Neuron (in vitro differentiated cells): ENCODE measurements around the gene MIGA2.

Experiments used
- H2AFZ ChIP-seq: one replicate; pipeline ENCODE4 v1.6.1; 2013; ENCODE audit warnings: low read depth, mild to moderate bottlenecking, inconsistent platforms, low read length, moderate library complexity
- H3K27me3 ChIP-seq: one replicate; pipeline ENCODE4 v1.6.1; 2013; ENCODE audit warnings: low read length; ENCODE audit not compliant: insufficient read depth
- H3K36me3 ChIP-seq: one replicate; pipeline ENCODE4 v1.6.1; 2013; ENCODE audit warnings: low read length; ENCODE audit not compliant: insufficient read depth
- H3K4me1 ChIP-seq: one replicate; pipeline ENCODE4 v1.6.1; 2013; ENCODE audit warnings: low read length; ENCODE audit not compliant: insufficient read depth
- H3K4me3 ChIP-seq: 2 replicates; pipeline ENCODE4 v1.5.1; 2013; ENCODE audit warnings: mild to moderate bottlenecking, low read length, moderate library complexity
- H3K9me3 ChIP-seq: one replicate; pipeline ENCODE4 v1.6.1; 2013; ENCODE audit warnings: low read length

Gene MIGA2

DNA sequence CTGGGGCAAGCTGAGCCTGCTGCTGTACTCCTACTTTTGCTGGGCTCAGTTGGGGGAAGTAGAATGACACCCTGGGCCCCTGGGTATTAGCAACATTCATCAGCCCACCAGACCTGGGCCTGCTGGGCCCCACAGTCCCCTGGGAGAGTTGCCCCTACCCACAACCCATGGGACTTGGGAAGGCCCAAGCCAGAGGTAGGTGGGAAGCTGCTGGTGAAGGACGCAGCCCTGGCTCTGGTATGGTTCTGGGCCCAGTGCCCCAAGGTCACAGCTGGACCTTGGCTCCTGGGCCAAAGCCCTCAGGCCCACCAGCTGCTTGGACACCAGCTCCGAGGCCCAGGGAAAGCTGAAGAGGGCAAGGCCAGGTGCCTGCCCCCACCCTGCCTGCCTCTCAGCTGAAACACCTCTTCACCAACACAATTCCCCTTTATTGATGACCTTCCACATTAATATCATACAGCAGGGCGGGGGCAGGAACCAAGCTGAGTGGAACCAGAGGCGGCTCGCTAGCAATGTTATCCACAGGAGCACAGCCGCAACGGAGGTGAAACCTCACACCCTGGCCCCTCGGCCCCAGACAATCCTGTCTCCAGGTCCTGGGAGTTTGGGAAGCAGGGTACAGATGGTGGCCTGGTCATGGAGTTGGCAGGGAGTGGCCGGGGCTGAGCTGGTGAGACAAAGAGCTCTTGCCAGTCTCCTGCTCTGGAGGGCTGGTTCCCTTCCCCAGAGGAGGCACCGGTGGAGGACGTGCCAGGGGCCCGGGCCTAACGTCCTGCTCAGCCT is 58.2 kb downstream of the MIGA2 start:
- Histone ChIP-seq H3K9me3 (no peaks in the 10 kb centered on the region), H2AFZ (no peak overlapping the region), H3K27me3 (no peaks in the 10 kb centered on the region), H3K4me3 (no peak overlapping the region), H3K36me3 (peaks cover 14% of the 10 kb centered on the region), H3K4me1 (no peaks in the 10 kb centered on the region)

DNA sequence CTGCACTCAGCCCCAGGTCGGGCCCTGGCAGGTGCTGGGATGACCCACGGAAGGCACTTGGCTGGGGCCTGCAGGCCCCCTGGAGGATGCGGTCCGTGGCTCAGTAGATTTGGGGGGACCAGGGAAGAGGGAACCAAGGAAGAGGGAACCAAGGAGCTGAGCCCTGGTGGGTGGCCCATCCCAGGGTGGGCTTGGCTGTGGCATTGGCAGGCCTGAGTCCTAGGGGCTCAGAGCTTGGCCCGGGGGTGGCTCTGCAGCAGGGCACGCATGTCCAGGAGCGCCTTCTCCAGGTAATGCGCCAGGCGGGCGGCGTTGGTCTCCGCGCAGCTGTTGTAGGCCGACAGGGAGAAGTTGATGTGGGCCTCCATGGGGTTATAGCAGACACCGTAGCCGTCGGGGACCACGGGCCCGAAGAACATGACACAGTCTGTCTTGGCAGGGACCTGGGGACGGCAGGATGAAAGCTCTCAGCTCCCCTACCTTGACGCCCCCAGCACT is 58.8 kb downstream of the MIGA2 start:
- Histone ChIP-seq H2AFZ (no peak overlapping the region), H3K9me3 (no peaks in the 10 kb centered on the region), H3K4me1 (no peaks in the 10 kb centered on the region), H3K27me3 (no peaks in the 10 kb centered on the region), H3K36me3 (peaks cover 9% of the 10 kb centered on the region), H3K4me3 (no peak overlapping the region)

DNA sequence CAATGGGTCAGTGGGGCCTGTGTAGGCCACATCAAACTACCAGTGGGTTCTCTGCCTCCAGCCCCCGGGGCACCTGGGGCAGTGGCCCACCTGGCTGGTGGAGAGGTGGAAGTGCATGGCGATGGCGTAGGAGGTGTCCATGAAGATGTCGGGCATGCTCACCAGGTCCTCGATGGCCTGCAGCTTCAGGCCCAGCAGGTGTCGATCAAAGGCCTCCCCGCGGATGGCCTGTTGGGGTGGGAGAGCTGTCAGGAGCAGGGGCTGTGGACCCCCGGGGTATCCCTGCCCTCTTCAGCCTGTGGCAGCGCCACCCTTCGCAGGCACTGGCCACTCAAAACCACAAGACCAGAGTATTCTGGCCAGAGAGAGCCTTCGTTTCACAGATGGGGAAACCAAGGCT is 59.5 kb downstream of the MIGA2 start:
- H2AFZ ChIP-seq: no peak overlapping the region
- H3K9me3 ChIP-seq: no peaks in the 10 kb centered on the region
- no peaks in the 10 kb centered on the region for H3K27me3 ChIP-seq
- no peak overlapping the region for H3K4me3 ChIP-seq
- no peaks in the 10 kb centered on the region for H3K4me1 ChIP-seq
- H3K36me3 ChIP-seq: peaks cover 3% of the 10 kb centered on the region

DNA sequence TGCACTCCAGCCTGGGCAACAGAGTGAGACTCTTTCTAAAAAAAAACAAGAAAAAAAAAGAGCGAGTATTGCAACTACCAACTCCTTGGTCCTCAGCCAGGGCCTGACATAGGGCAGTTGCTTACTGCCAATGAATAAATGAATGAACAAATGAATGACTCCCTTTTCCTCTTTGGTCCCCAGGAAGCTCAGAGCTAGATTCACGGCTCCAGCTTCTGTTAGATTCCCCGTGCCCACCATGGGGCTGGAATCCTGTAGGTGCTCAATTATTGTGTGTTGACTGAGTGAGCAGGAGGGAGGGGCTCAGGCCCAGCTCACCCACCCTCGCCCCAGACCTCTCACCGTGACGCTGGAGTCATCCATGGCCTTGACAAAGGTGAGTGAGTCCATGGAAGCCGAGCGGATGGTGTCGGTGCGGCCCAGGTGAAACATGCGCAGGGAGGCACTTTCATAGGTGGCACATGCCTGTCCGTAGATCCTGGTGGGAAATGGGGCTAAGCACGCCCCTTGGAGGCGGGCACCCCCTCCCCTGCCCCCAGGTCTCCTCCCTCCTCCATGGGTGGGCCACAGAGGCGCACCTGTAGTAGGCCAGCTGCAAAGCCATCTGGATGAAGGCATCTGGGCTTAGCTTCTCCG is 61.4 kb downstream of the MIGA2 start:
- no peaks in the 10 kb centered on the region for H3K9me3 ChIP-seq
- no peaks in the 10 kb centered on the region for H3K27me3 ChIP-seq
- no peak overlapping the region for H2AFZ ChIP-seq
- peaks cover 3% of the 10 kb centered on the region for H3K36me3 ChIP-seq
- no peaks in the 10 kb centered on the region for H3K4me1 ChIP-seq
- no peak overlapping the region for H3K4me3 ChIP-seq

DNA sequence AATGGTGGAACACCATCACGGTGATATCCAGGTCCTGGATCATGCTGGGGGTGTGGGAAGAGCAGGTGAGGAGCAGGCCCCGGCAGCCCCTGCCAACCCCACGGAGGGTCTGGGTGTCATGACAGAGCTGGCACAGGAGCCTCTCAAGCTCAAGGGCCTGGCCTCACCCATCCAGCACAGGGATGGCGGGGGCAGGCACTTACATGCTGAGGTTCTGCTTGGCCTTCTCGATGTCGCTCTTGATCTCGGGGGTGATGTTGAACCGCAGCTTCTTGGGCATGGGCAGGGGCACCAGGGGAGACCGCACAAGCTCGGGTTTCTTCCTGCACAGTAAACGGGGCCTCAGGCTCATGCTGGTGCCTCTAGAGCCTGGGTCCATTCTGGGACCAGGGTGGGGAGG is 61.9 kb downstream of the MIGA2 start:
- Histone ChIP-seq H3K27me3 (no peaks in the 10 kb centered on the region), H3K4me1 (no peaks in the 10 kb centered on the region), H2AFZ (no peak overlapping the region), H3K4me3 (no peak overlapping the region), H3K36me3 (peaks cover 3% of the 10 kb centered on the region), H3K9me3 (no peaks in the 10 kb centered on the region)

DNA sequence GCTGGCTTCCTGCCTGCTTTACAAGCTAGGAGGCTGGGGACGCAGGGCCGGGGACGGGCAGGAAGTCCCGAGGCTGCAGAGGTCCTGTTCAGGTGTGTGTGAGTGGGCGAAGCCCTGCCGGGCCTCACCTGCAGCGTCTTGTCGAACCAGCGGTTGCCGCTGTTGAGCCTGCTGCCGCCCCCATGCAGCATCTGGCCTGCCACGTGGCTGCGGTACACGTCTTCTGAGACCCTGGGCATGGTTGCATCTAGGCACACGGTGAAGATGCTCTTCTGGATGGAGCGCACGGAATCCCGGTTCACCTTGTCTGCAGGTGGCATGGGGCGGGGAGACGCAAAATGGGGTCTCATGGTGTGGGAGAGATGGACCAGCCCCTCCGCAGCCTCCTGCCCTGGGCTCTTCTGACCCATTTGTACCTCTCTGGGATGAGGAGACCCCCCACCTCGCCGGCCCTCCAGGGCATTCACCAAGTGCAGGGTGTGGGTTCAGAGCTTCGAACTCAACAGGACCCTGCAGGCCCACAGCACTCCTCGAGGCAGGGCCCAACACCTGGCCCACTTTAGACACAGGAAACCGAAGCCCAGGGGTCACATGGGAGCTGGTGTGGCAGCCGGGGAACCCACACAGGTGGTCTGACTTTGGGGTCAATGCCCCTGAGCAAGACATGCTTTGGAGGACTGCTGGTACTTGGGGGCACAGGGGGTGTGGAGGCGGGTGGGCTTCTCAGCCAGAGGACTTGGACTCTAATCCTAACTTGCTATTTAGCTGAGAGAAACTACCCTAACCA is 64.2 kb downstream of the MIGA2 start:
- H2AFZ ChIP-seq: no peak overlapping the region
- no peaks in the 10 kb centered on the region for H3K27me3 ChIP-seq
- no peaks in the 10 kb centered on the region for H3K9me3 ChIP-seq
- peaks cover 3% of the 10 kb centered on the region for H3K36me3 ChIP-seq
- no peak overlapping the region for H3K4me3 ChIP-seq
- no peaks in the 10 kb centered on the region for H3K4me1 ChIP-seq

DNA sequence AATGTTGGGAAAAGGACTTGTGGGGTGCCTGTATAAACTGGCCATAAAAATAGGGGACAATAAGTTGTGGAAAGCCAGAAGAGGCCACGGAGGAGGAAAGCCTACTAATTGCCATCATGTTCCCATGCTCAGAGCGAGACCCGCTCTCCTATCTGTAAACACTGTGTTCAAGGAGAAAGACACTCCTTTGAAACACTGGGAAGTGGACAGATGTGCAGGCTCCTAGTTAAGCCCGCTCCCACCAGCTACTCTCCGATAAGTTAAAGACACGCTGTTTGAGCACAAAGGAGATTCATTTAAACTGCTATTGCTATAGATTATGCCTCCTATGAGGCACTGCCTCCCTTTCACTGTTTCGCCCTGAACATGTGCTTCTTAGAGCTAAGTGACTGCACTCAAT is 64.9 kb downstream of the MIGA2 start:
- no peaks in the 10 kb centered on the region for H3K4me1 ChIP-seq
- no peak overlapping the region for H3K4me3 ChIP-seq
- H3K9me3 ChIP-seq: no peaks in the 10 kb centered on the region
- no peak overlapping the region for H2AFZ ChIP-seq
- peaks cover 3% of the 10 kb centered on the region for H3K36me3 ChIP-seq
- no peaks in the 10 kb centered on the region for H3K27me3 ChIP-seq

DNA sequence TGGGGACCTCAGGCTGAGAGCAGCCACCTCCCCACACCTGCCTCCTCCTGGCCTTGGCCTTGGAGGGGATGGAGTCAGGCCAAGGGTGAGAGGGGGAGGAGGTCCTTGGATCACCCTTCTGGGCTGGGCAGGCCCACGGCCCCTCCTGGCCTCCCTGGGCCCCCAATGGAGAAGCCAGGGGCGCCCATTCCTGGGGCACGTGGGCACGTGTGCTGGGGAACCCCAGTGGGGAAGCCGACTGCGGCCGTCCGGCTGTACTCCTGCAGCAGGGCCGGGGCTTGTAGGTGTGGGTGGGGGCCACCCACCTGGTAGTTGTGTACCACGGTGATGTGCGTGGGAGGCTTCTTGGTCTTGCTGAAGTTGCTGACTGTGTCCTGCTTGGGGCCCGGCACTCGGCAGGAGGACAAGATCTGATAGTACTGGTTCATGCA is 65.7 kb downstream of the MIGA2 start:
- Histone ChIP-seq H3K27me3 (no peaks in the 10 kb centered on the region), H3K4me1 (no peaks in the 10 kb centered on the region), H3K36me3 (peaks cover 1% of the 10 kb centered on the region), H3K4me3 (no peak overlapping the region), H2AFZ (no peak overlapping the region), H3K9me3 (no peaks in the 10 kb centered on the region)

DNA sequence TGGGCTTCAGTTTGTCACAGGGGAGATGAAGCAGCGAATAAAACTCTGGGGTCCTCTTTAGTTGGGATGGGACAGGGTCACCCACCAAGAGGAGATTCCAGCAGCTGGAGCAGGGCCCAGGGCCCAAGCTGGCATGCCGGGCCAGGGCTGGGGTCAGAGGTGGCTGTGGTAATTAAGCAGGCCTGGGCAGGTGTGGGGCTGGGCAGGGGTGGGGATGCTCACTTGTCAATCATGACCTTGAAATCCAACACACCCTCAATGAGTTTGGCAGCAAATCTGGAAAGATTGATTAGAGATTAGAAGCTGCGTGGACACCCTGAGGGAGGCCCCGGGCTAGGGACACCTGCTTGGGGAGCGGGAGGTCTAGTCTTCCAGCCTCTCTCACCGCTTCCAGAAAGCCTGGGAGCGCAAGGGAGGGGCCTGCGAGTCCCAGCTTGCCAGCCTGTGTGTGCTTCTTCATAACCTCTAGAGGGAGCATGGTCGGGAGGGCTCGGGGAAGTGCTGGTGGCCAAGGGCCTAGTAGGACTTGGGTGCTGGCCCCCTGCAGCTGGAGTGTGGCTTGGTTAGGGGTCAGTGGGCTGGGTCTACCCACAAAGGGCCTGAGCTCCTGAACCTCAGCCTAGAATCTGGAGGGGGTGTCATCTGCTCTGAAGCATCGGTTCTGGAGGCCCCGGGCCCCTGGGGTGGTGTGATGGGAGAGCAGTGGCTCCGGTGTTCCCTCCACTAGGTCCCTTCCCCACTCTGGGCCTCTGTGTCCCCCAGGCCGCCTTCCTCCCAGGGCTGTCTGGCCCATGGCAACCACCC is 66.6 kb downstream of the MIGA2 start:
- H3K4me1 ChIP-seq: no peaks in the 10 kb centered on the region
- H3K4me3 ChIP-seq: no peak overlapping the region
- H3K36me3 ChIP-seq: peaks cover 6% of the 10 kb centered on the region
- H2AFZ ChIP-seq: no peak overlapping the region
- no peaks in the 10 kb centered on the region for H3K9me3 ChIP-seq
- H3K27me3 ChIP-seq: no peaks in the 10 kb centered on the region

DNA sequence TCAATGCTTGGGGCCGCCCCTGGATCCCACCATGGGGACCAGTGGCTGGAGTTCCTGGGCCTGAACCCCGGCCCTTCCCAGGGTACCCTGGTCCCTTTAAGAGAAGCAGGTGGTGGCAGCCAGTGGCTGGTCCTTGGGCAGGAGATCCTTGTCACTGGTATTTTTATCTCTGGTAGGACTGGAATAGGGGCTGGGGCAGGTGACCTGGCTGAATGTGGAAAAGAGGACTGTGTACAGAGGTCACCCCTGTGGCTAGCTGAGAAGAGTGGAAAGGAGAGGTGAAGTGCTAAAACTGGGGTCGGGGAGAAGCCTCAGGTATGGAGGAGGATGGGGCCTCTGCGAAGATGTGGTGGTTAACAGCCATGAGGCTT is 67.2 kb downstream of the MIGA2 start:
- H2AFZ ChIP-seq: no peak overlapping the region
- H3K27me3 ChIP-seq: no peaks in the 10 kb centered on the region
- no peaks in the 10 kb centered on the region for H3K4me1 ChIP-seq
- no peak overlapping the region for H3K4me3 ChIP-seq
- peaks cover 6% of the 10 kb centered on the region for H3K36me3 ChIP-seq
- no peaks in the 10 kb centered on the region for H3K9me3 ChIP-seq

DNA sequence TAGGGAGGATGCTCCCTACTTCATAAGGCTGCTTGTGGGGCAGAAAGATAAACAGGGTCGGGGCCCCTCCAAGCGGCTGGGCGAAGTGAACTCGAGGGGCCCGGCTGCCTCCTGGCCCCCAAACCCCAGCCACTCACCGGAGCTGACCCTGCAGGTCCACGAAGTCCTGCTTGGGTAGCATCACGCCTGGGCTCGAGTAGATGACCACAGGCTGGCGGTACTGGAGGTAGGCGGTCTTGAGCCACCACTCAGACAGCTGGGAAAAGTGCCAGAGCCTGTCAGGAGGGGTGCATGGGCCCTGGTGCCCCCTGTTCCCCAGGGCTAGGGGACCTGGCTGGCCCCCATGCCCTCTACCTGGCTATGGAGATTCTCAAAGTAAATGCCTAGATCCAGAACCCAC is 67.6 kb downstream of the MIGA2 start:
- Histone ChIP-seq H3K27me3 (no peaks in the 10 kb centered on the region), H2AFZ (no peak overlapping the region), H3K9me3 (no peaks in the 10 kb centered on the region), H3K4me3 (no peak overlapping the region), H3K36me3 (peaks cover 6% of the 10 kb centered on the region), H3K4me1 (no peaks in the 10 kb centered on the region)

DNA sequence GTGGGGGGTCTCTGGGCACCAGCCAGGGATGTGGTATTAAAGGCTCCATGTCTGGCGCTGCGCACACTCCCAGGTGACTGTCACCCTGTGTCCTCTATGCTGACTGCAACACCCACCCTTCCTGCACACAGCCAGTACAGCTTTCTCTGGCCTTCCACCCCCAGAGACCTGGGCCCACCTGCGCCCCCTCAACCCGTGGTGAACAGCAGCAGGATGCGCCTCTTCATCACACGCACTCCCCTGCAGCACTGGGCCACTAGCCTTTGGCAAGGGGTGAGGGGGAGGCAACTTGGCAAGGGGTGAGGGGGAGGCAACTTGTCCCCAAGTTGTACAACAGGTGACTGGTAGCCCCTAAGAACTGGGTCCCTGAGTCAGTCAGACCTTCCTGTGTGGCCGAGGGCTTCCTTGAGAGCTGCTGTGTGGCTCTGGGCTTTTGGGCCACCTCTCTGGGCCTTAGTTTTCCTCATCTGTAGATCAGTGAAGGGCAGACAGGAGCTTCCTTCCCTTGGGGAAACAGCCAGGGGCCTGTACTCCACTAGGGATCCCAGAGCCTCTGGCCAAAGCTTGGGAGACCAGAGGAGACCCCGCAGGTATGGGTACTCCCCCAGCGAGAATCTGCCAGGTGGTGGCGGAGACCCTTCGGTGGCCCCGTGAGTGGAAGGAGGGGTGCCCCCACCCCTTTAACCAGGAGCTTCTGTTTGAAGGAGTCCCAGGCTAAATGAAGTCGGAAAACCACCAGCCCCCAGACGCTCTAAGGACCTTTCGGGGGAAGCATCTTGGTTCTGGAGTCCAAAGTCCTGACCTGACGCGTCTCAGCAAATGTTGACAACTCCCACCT is 69.7 kb downstream of the MIGA2 start:
- Histone ChIP-seq H3K36me3 (peaks cover 6% of the 10 kb centered on the region), H2AFZ (no peak overlapping the region), H3K4me1 (peaks cover 12% of the 10 kb centered on the region), H3K4me3 (no peak overlapping the region), H3K27me3 (no peaks in the 10 kb centered on the region), H3K9me3 (no peaks in the 10 kb centered on the region)
